ENCODE measurements around the gene BLCAP. TPM values are rescaled to one million over a fixed set of nuclear protein-coding genes. Genes with fewer than 3 reads are reported as not detected.
"Not testable (repeated sequence)": the region's sequence is repeated elsewhere in the genome, so short reads cannot be mapped to it uniquely, and the experiment has no call there.

BLCAP gene
- total and polyA plus RNA-seq, 4 donors = 35.2 to 68.7 (median 41.7) TPM

DNA sequence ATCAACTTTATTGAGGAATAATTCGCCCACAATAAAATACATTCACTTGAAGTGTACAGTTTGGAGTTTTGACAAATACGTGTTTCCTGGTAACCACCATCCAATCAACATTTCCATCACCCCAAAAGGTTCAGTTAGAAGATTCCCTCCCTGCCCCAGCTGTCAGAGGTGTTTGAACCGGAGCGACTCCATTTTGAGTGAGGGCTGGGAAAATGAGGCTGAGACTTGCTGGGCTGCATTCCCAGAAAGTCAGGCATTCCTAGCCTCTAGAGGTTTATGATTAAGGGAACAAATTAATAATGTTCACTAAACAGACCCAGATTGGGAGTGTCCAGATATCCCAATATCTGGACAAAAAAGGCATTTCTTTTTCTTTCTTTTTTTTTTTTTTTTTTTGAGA is 33.0 kb upstream of the BLCAP start:
- 53 to 59% methylated on average over 4 of the region's 4 CpGs for WGBS, 2 donors
- Histone ChIP-seq H3K36me3 (ENCODE audit: control insufficient read depth in 1 of 2, insufficient read depth in 2 of 2, low read length in 1 of 2) (no peaks in the 10 kb centered on the region), H3K4me1 (ENCODE audit: control insufficient read depth in 1 of 2, insufficient read depth in 2 of 2, low read length in 2 of 2) (no peaks in the 10 kb centered on the region), H3K9me3 (ENCODE audit: control insufficient read depth, low read length) (no peaks in the 10 kb centered on the region), H3K27me3 (ENCODE audit: control insufficient read depth in 1 of 2, insufficient read depth in 2 of 2, low read length in 1 of 2) (no peaks in the 10 kb centered on the region), H3K27ac (ENCODE audit: low read depth in 1 of 2, low read length in 2 of 2) (no peak overlapping the region), H3K4me3 (ENCODE audit: low read length in 2 of 2) (no peak overlapping the region)
- ATAC-seq (ENCODE audit: low FRiP score) = no peak
- DNase-seq = no peak
- intact Hi-C loops (cut with DNase I) = loop anchor here in 1 of 2 donors (5.0 to 10.0 kb wide), 2 partner anchors 662 to 764 kb away; no protein-coding TSS in a partner anchor

DNA sequence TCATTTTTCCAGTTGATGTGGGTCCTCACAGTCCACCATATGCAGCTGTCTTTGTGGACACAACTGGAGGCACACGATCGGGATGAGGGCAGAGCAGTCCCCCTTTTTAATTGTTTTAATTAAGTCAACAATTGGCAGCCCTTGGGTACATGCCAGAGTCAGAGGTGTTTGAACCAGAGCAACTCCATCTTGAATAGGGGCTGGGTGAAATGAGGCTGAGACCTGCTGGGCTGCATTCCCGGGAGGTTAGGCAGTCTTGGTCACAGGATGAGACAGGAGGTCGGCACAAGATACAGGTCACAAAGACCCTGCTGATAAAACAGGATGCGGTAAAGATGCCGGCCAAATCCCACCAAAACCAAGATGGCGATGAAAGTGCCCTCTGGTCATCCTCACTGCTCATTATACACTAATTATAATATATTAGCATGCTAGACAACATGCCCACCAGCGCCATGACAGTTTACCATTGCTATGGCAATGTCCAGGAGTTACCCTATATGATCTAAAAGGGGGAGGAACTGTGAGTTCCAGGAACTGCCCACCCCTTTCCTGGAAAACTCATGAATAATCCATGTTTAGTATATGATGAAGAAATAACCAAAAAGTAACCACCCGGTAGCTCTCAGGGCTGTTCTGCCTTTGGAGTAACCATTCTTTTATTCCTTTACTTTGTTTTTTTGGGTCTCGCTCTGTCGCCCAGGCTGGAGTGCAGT is 31.8 kb upstream of the BLCAP start:
- Histone ChIP-seq H3K36me3 (ENCODE audit: control insufficient read depth in 1 of 2, insufficient read depth in 2 of 2, low read length in 1 of 2) (no peaks in the 10 kb centered on the region), H3K4me1 (ENCODE audit: control insufficient read depth in 1 of 2, insufficient read depth in 2 of 2, low read length in 2 of 2) (no peaks in the 10 kb centered on the region), H3K9me3 (ENCODE audit: control insufficient read depth, low read length) (no peaks in the 10 kb centered on the region), H3K4me3 (ENCODE audit: low read length in 2 of 2) (no peak overlapping the region), H3K27ac (ENCODE audit: low read depth in 1 of 2, low read length in 2 of 2) (no peak overlapping the region), H3K27me3 (ENCODE audit: control insufficient read depth in 1 of 2, insufficient read depth in 2 of 2, low read length in 1 of 2) (no peaks in the 10 kb centered on the region)
- ATAC-seq (ENCODE audit: low FRiP score) = no peak
- intact Hi-C loops (cut with DNase I) = loop anchor here in 1 of 2 donors (5.0 to 10.0 kb wide), 2 partner anchors 663 to 765 kb away; no protein-coding TSS in a partner anchor
- 90 to 91% methylated on average over 11 of the region's 11 CpGs for WGBS, 2 donors
- no peak for DNase-seq

DNA sequence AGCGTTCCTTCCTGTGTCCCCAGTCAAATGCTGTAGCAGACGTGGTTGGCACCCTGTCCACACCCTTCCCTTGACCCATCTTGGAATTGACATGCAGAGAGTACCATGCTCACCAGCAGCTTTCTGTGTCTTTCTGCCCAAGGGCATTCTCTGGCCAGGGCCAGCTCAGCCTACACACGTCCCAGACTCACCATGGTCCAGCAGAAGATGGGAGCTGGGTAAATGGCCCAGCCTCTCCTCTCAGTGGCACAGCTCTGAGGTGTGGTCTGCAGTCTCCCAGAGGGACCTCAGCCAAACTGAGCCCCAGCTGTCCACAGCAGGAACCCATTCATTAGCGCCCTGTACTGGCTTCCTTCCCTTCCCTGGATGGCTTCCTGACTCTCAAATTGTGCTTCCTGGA is 31.1 kb upstream of the BLCAP start:
- H3K27me3 ChIP-seq (ENCODE audit: control insufficient read depth in 1 of 2, insufficient read depth in 2 of 2, low read length in 1 of 2) = no peaks in the 10 kb centered on the region
- DNase-seq = no peak
- no peaks in the 10 kb centered on the region for H3K36me3 ChIP-seq (ENCODE audit: control insufficient read depth in 1 of 2, insufficient read depth in 2 of 2, low read length in 1 of 2)
- WGBS, 2 donors = 79 to 84% methylated on average over 4 of the region's 4 CpGs
- intact Hi-C loops (cut with DNase I) = no loop called here
- H3K4me1 ChIP-seq (ENCODE audit: control insufficient read depth in 1 of 2, insufficient read depth in 2 of 2, low read length in 2 of 2) = no peaks in the 10 kb centered on the region
- no peak overlapping the region for H3K27ac ChIP-seq (ENCODE audit: low read depth in 1 of 2, low read length in 2 of 2)
- no peak for ATAC-seq (ENCODE audit: low FRiP score)
- H3K9me3 ChIP-seq (ENCODE audit: control insufficient read depth, low read length) = no peaks in the 10 kb centered on the region
- H3K4me3 ChIP-seq (ENCODE audit: low read length in 2 of 2) = no peak overlapping the region

DNA sequence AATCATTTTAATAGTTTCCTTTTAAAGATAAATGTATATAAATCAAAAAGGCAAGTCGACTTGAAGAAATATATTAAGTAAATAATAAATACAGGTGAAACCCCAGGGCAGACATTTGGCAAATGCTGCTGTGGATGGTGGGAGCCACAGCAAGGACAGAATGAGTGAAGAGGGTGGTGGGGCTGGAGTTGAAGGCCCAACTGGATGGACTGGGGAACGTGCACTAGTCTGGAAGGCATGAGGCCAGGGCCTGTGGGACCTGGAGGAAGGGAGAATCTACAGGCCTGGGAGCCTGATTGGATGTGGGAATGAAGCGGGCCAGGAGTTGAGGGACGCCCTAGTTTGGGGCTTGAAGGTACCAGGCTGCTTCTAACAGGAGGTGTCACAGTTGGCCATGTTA is 30.6 kb upstream of the BLCAP start:
- Histone ChIP-seq H3K27me3 (ENCODE audit: control insufficient read depth in 1 of 2, insufficient read depth in 2 of 2, low read length in 1 of 2) (no peaks in the 10 kb centered on the region), H3K27ac (ENCODE audit: low read depth in 1 of 2, low read length in 2 of 2) (no peak overlapping the region), H3K9me3 (ENCODE audit: control insufficient read depth, low read length) (no peaks in the 10 kb centered on the region), H3K4me1 (ENCODE audit: control insufficient read depth in 1 of 2, insufficient read depth in 2 of 2, low read length in 2 of 2) (no peaks in the 10 kb centered on the region), H3K4me3 (ENCODE audit: low read length in 2 of 2) (no peak overlapping the region), H3K36me3 (ENCODE audit: control insufficient read depth in 1 of 2, insufficient read depth in 2 of 2, low read length in 1 of 2) (no peaks in the 10 kb centered on the region)
- DNase-seq (no peak), ATAC-seq (ENCODE audit: low FRiP score) (no peak)
- intact Hi-C loops (cut with DNase I) = no loop called here
- 75 to 78% methylated on average over 4 of the region's 4 CpGs for WGBS, 2 donors

DNA sequence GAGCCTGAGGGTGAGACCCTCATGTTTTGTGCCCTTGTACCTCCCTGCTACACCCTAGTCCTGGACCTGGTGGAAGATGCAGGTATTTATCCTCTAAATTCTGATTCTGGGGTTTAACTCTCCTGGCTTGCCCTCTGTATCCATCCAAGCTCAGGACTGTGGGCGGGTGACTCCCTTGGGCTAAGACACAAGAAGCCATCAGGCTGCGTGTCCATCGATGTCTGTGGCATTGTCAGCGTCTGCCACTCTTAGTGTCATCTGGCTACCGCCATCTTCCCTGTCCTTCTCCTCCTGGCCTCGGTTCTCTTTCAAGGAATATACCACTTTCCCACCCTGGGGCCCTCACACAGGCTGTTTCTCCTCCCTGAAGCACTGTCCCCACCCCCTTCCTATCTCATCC is 28.9 kb upstream of the BLCAP start:
- Histone ChIP-seq H3K4me1 (ENCODE audit: control insufficient read depth in 1 of 2, insufficient read depth in 2 of 2, low read length in 2 of 2) (no peaks in the 10 kb centered on the region), H3K36me3 (ENCODE audit: control insufficient read depth in 1 of 2, insufficient read depth in 2 of 2, low read length in 1 of 2) (no peaks in the 10 kb centered on the region), H3K9me3 (ENCODE audit: control insufficient read depth, low read length) (no peaks in the 10 kb centered on the region), H3K27me3 (ENCODE audit: control insufficient read depth in 1 of 2, insufficient read depth in 2 of 2, low read length in 1 of 2) (no peaks in the 10 kb centered on the region), H3K4me3 (ENCODE audit: low read length in 2 of 2) (no peak overlapping the region), H3K27ac (ENCODE audit: low read depth in 1 of 2, low read length in 2 of 2) (no peak overlapping the region)
- DNase-seq (no peak), ATAC-seq (ENCODE audit: low FRiP score) (no peak)
- 84 to 87% methylated on average over 6 of the region's 6 CpGs for WGBS, 2 donors
- intact Hi-C loops (cut with DNase I) = no loop called here

DNA sequence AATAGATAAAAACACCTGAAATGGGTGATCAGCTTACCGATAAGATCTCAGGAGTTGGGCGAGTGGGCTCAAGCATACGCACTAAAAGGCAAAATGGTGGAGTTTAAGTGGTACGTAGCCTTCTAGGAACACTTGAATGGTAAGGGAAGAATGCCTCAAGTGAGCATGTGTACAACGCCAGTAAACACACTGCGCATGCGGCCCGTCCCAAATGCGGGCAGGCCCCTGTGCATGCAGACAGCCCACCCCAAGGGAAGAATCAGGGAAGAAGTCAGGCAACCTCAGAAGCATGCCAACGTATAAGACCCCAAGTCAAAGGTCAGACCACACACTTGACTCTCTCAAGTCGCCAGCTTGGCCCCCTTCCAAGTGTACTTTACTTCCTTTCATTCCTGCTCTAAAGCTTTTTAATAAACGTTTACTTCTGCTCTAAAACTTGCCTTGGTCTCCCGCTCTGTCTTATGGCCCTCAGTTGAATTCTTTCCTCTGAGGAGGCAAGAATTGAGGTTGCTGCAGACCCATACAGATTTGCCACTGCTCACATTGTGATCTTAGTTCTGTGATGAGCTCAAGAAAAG is 27.1 kb upstream of the BLCAP start:
- 75% methylated on average over 13 of the region's 13 CpGs for WGBS, 2 donors
- H3K27me3 ChIP-seq (ENCODE audit: control insufficient read depth in 1 of 2, insufficient read depth in 2 of 2, low read length in 1 of 2); H3K4me1 ChIP-seq (ENCODE audit: control insufficient read depth in 1 of 2, insufficient read depth in 2 of 2, low read length in 2 of 2); H3K4me3 ChIP-seq (ENCODE audit: low read length in 2 of 2); ATAC-seq (ENCODE audit: low FRiP score); H3K9me3 ChIP-seq (ENCODE audit: control insufficient read depth, low read length); H3K27ac ChIP-seq (ENCODE audit: low read depth in 1 of 2, low read length in 2 of 2); H3K36me3 ChIP-seq (ENCODE audit: control insufficient read depth in 1 of 2, insufficient read depth in 2 of 2, low read length in 1 of 2); DNase-seq; intact Hi-C loops (cut with DNase I): not testable (repeated sequence)

DNA sequence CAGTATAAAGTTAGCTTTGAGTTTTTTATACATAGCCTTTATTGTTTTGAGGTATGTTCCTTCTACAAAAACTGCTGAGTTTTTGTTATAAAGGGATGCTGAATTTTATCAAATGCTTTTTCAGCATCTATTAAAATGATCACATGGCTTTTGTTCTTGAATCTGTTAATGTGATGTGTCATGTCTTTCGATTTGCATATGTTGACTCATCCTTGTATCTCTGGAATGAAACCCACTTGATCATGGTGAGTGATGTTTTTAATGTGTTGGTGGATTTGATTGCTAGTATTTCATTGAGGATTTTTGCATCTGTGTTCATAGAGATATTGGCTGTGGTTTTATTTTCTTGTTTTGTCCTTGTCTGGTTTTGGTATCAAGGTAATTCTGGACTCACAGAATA is 24.7 kb upstream of the BLCAP start:
- ATAC-seq (ENCODE audit: low FRiP score) = no peak
- no peak overlapping the region for H3K4me3 ChIP-seq (ENCODE audit: low read length in 2 of 2)
- H3K27me3 ChIP-seq (ENCODE audit: control insufficient read depth in 1 of 2, insufficient read depth in 2 of 2, low read length in 1 of 2) = no peaks in the 10 kb centered on the region
- H3K4me1 ChIP-seq (ENCODE audit: control insufficient read depth in 1 of 2, insufficient read depth in 2 of 2, low read length in 2 of 2) = no peaks in the 10 kb centered on the region
- WGBS, 2 donors = 65 to 69% methylated on average over 1 of the region's 1 CpG
- no peaks in the 10 kb centered on the region for H3K36me3 ChIP-seq (ENCODE audit: control insufficient read depth in 1 of 2, insufficient read depth in 2 of 2, low read length in 1 of 2)
- intact Hi-C loops (cut with DNase I) = no loop called here
- no peaks in the 10 kb centered on the region for H3K9me3 ChIP-seq (ENCODE audit: control insufficient read depth, low read length)
- DNase-seq = no peak
- no peak overlapping the region for H3K27ac ChIP-seq (ENCODE audit: low read depth in 1 of 2, low read length in 2 of 2)

DNA sequence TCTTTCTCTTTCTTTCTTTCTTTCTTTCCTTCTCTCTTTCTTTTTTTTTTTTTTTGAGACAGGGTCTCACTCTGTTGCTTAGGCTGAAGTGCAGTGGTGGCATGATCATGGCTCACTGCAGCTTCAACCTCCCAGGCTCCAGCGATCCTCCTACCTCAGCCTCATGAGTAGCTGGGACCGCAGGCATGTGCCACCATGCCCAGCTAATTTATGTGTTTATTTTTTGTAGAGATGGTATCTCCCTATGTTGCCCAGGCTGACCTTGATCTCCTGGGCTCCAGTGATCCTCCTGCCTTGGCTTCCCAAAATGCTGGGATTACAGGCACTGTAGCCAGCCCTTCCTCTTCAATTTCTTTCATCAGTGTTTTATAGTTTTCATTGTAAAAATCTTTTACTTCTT is 24.0 kb upstream of the BLCAP start:
- WGBS, 2 donors = 75% methylated on average over 2 of the region's 2 CpGs
- H3K4me3 ChIP-seq (ENCODE audit: low read length in 2 of 2); H3K9me3 ChIP-seq (ENCODE audit: control insufficient read depth, low read length); H3K4me1 ChIP-seq (ENCODE audit: control insufficient read depth in 1 of 2, insufficient read depth in 2 of 2, low read length in 2 of 2); intact Hi-C loops (cut with DNase I); ATAC-seq (ENCODE audit: low FRiP score); H3K27me3 ChIP-seq (ENCODE audit: control insufficient read depth in 1 of 2, insufficient read depth in 2 of 2, low read length in 1 of 2); H3K27ac ChIP-seq (ENCODE audit: low read depth in 1 of 2, low read length in 2 of 2); H3K36me3 ChIP-seq (ENCODE audit: control insufficient read depth in 1 of 2, insufficient read depth in 2 of 2, low read length in 1 of 2); DNase-seq: not testable (repeated sequence)
